Upper lobe of right lung (tissue), 1 donor: ENCODE measurements around the gene DNAH2. TPM values are rescaled to one million over a fixed set of nuclear protein-coding genes. Genes with fewer than 3 reads are reported as not detected.

Experiments
- ATAC-seq: fragments of 200-7000 bp; cut with Tn5 transposase; one replicate; pipeline ENCODE4 v1.9.1; 2020; ENCODE audit warnings: mild to moderate bottlenecking, moderate library complexity
- DNase-seq: peaks from one replicate; pipeline ENCODE4 v3.0.0-alpha.2; 2020
- H3K27ac ChIP-seq: fragments of 200-600 bp; one replicate; pipeline ENCODE4 v1.8.0; 2022
- H3K27me3 ChIP-seq: fragments of 200-600 bp; one replicate; pipeline ENCODE4 v1.8.0; 2022; ENCODE audit warnings: mild to moderate bottlenecking
- H3K36me3 ChIP-seq: fragments of 200-600 bp; one replicate; pipeline ENCODE4 v1.8.0; 2022
- H3K4me1 ChIP-seq: fragments of 200-600 bp; one replicate; pipeline ENCODE4 v1.8.0; 2022
- H3K4me3 ChIP-seq: fragments of 200-600 bp; one replicate; pipeline ENCODE4 v1.8.0; 2022; ENCODE audit warnings: mild to moderate bottlenecking
- H3K9me3 ChIP-seq: fragments of 200-600 bp; one replicate; pipeline ENCODE4 v1.8.0; 2022
- CTCF ChIP-seq: fragments of 200-600 bp; IDR thresholded peaks from one replicate; pipeline ENCODE4 v1.8.0; 2022; ENCODE audit warnings: antibody characterized with exemption
- intact Hi-C: fragments of 100-400 bp; cut with DNase I; formaldehyde crosslinking; loops from one replicate; pipeline ENCODE4 v1.11.0; 2022
- total RNA-seq: library from RNA; stranded (reverse); fragmentation: NEBNext Ultra II Directional; extraction: Animal tissue kit (Norgen Biotek cat#: 25700); gene quantifications from one replicate; pipeline ENCODE4 v1.2.1, GENCODE V29; 2021
- donor health status: DM: no; HTN: yes; CAD: no; lungs with severe emphysema.

DNAH2 gene
- total RNA-seq, 1 donor from 2014 or later, result 0.58 TPM

GRCh38 chr17:7835814-7836595 lies 118.5 kb downstream of the DNAH2 start:
- peak; percentile 88 for DNase-seq
- no peaks in the 10 kb centered on the region for H3K9me3 ChIP-seq
- intact Hi-C loops, result no loop called here
- TF ChIP-seq CTCF, result no peak
- peak; percentile 19 for ATAC-seq
- peak overlapping the region; percentile 99 for H3K27ac ChIP-seq
- no peaks in the 10 kb centered on the region for H3K27me3 ChIP-seq
- H3K4me3 ChIP-seq, result peak overlapping the region; percentile 83
- H3K36me3 ChIP-seq, result peaks cover 5% of the 10 kb centered on the region
- peaks cover 42% of the 10 kb centered on the region for H3K4me1 ChIP-seq

GRCh38 chr17:7836596-7837407 lies 119.3 kb downstream of the DNAH2 start:
- TF ChIP-seq CTCF, result no peak
- intact Hi-C loops, result no loop called here
- ATAC-seq, result peak; percentile 38
- H3K27ac ChIP-seq, result peak overlapping the region; percentile 99
- H3K27me3 ChIP-seq, result no peaks in the 10 kb centered on the region
- DNase-seq, result peak; percentile 94
- H3K36me3 ChIP-seq, result peaks cover 5% of the 10 kb centered on the region
- peak overlapping the region; percentile 83 for H3K4me3 ChIP-seq
- H3K4me1 ChIP-seq, result peaks cover 46% of the 10 kb centered on the region
- H3K9me3 ChIP-seq, result no peaks in the 10 kb centered on the region

- Histone ChIP-seq H3K4me1 (peaks cover 46% of the 10 kb centered on the region), H3K27me3 (no peaks in the 10 kb centered on the region), H3K4me3 (peak overlapping the region; percentile 83), H3K36me3 (peaks cover 5% of the 10 kb centered on the region), H3K9me3 (no peaks in the 10 kb centered on the region), H3K27ac (peak overlapping the region; percentile 99)
- TF ChIP-seq CTCF, result no peak
- intact Hi-C loops, result no loop called here
- ATAC-seq, result no peak
- DNase-seq, result no peak
Measured at GRCh38 chr17:7837408-7838088, 120.0 kb downstream of the DNAH2 start.

GRCh38 chr17:7838090-7839075 lies 120.8 kb downstream of the DNAH2 start:
- Histone ChIP-seq H3K4me3 (peak overlapping the region; percentile 19), H3K4me1 (peaks cover 46% of the 10 kb centered on the region), H3K9me3 (no peaks in the 10 kb centered on the region), H3K27me3 (no peaks in the 10 kb centered on the region), H3K27ac (peak overlapping the region; percentile 99), H3K36me3 (peaks cover 5% of the 10 kb centered on the region)
- no peak for TF ChIP-seq CTCF
- DNase-seq, result no peak
- no peak for ATAC-seq
- intact Hi-C loops, result no loop called here
